HCT116 (cell line): ENCODE measurements around the gene SENP6. TPM values are rescaled to one million over a fixed set of nuclear protein-coding genes. Genes with fewer than 3 reads are reported as not detected.

Experiments used
- ATAC-seq: fragments of 200-7000 bp; cut with Tn5 transposase; 2 replicates; pipeline ENCODE4 v1.9.1; 2020; ENCODE audit warnings: mild to moderate bottlenecking, moderate library complexity
- BruUV-seq: library from RNA; stranded (reverse); fragments of 400-500 nt; replicated peaks from 2 replicates; lab custom pipeline; 2021; lab: Mats Ljungman, UMichigan
- CTCF ChIA-PET: fragments of 300-600 bp; sonication (Branson Sonifier 250); formaldehyde crosslinking; loops from one replicate; lab custom pipeline; 2021; ENCODE audit warnings: antibody characterized with exemption; lab: Charles Lee
- POLR2A ChIA-PET: fragments of 300-600, 350-600 bp; sonication (Branson Sonifier 250); formaldehyde crosslinking; loops from one replicate; lab custom pipeline; 2021; ENCODE audit warnings: antibody characterized with exemption; lab: Charles Lee
- RAD21 ChIA-PET, 2 experiments: fragments of 300-600 bp; sonication (Branson Sonifier 250); formaldehyde crosslinking; loops; one replicate each; lab custom pipeline; 2023; ENCODE audit warnings: low total read pairs in 2 of 2; ENCODE audit not compliant: uncharacterized antibody in 2 of 2, unreplicated experiment in 2 of 2, low non-redundant PET in 1 of 2; lab: Charles Lee
- DNase-seq: peaks from one replicate; pipeline ENCODE4 v3.0.0-alpha.2; 2010; ENCODE audit warnings: low read depth, low spot score
- H2AFZ ChIP-seq: fragments of 200-600 bp; shearing (Covaris generic), sonication (generic); 2 replicates; pipeline ENCODE4 v1.6.1; 2017; ENCODE audit warnings: low read depth, mixed run types, mixed read lengths, antibody characterized with exemption, low read length; ENCODE audit not compliant: poor library complexity, severe bottlenecking
- H3K27ac ChIP-seq: 2 replicates; pipeline ENCODE4 v1.5.1; 2012; ENCODE audit warnings: low read depth, low read length
- H3K27me3 ChIP-seq: fragments of 200-600 bp; sonication (generic); 2 replicates; pipeline ENCODE4 v1.6.1; 2016; ENCODE audit warnings: mixed run types, low read length, mixed read lengths; ENCODE audit not compliant: insufficient read depth
- H3K36me3 ChIP-seq, 2 experiments: fragments of 200-500 bp in 1 of 2; fragments of 200-600 bp in 1 of 2; sonication (Bioruptor generic) in 1 of 2; sonication (generic) in 1 of 2; 2 replicates each; pipeline versions ENCODE4 v1.5.1 to v1.6.1; 2014 to 2016; ENCODE audit warnings: low read length in 2 of 2, inconsistent platforms in 1 of 2, mixed read lengths in 1 of 2, mixed run types in 1 of 2; ENCODE audit not compliant: insufficient read depth in 2 of 2, control insufficient read depth in 1 of 2
- H3K4me1 ChIP-seq, 2 experiments: fragments of 200-600 bp in 1 of 2; sonication (generic) in 1 of 2; 2 replicates each; pipeline versions ENCODE4 v1.5.1 to v1.6.1; 2012 to 2017; ENCODE audit warnings: low read length in 2 of 2, inconsistent platforms in 1 of 2, mild to moderate bottlenecking in 1 of 2, mixed read lengths in 1 of 2, mixed run types in 1 of 2, moderate library complexity in 1 of 2; ENCODE audit not compliant: insufficient read depth in 2 of 2, control insufficient read depth in 1 of 2
- H3K4me2 ChIP-seq: fragments of 200-600 bp; sonication (generic); 2 replicates; pipeline ENCODE4 v1.6.1; 2017; ENCODE audit warnings: mixed run types, low read length, mixed read lengths
- H3K4me3 ChIP-seq, 2 experiments: fragments of 200-600 bp in 1 of 2; sonication (generic) in 1 of 2; replicated peaks in 1 of 2; 2 replicates each; pipeline ENCODE4 v1.5.1; 2011 to 2016; ENCODE audit warnings: low read length in 2 of 2, control low read depth in 1 of 2, low read depth in 1 of 2, mild to moderate bottlenecking in 1 of 2, mixed read lengths in 1 of 2, mixed run types in 1 of 2
- H3K79me2 ChIP-seq: fragments of 200-600 bp; sonication (generic); 2 replicates; pipeline ENCODE4 v1.6.1; 2017; ENCODE audit warnings: mild to moderate bottlenecking, mixed run types, low read length, moderate library complexity, mixed read lengths; ENCODE audit not compliant: insufficient read depth
- H3K9ac ChIP-seq: fragments of 200-600 bp; sonication (generic); 2 replicates; pipeline ENCODE4 v1.6.1; 2016; ENCODE audit warnings: low read length, mixed read lengths
- H3K9me2 ChIP-seq: fragments of 200-600 bp; sonication (generic), shearing (Covaris generic); 2 replicates; pipeline ENCODE4 v1.6.1; 2017; ENCODE audit warnings: mixed run types, mild to moderate bottlenecking, moderate library complexity; ENCODE audit not compliant: insufficient read depth
- H3K9me3 ChIP-seq, 2 experiments: fragments of 200-500 bp in 1 of 2; fragments of 200-600 bp in 1 of 2; sonication (Bioruptor generic) in 1 of 2; sonication (generic) in 1 of 2; 2 replicates each; pipeline ENCODE4 v1.6.1; 2014 to 2017; ENCODE audit warnings: low read length in 2 of 2, mixed read lengths in 2 of 2, inconsistent platforms in 1 of 2, low read depth in 1 of 2, mild to moderate bottlenecking in 1 of 2, mixed run types in 1 of 2, moderate library complexity in 1 of 2; ENCODE audit not compliant: control insufficient read depth in 1 of 2, insufficient read depth in 1 of 2
- H4K20me1 ChIP-seq: fragments of 200-600 bp; sonication (generic), shearing (Covaris generic); 2 replicates; pipeline ENCODE4 v1.6.1; 2017; ENCODE audit warnings: mixed run types, mild to moderate bottlenecking, moderate library complexity; ENCODE audit not compliant: insufficient read depth
- EGR1 ChIP-seq: IDR thresholded peaks from 2 replicates; pipeline ENCODE4 v1.6.1; 2012; ENCODE audit warnings: low read depth
- FOSL1 ChIP-seq: IDR thresholded peaks from 2 replicates; pipeline ENCODE4 v1.6.1; 2012; ENCODE audit warnings: low read depth
- TCF7L2 ChIP-seq: IDR thresholded peaks from 2 replicates; pipeline ENCODE4 v1.7.0; 2011; ENCODE audit warnings: borderline replicate concordance, inconsistent platforms; ENCODE audit not compliant: insufficient read depth, insufficient read length; ENCODE audit errors: extremely low read depth
- ZBTB33 ChIP-seq: IDR thresholded peaks from 2 replicates; pipeline ENCODE4 v1.6.1; 2011; ENCODE audit warnings: mild to moderate bottlenecking, low read length, moderate library complexity; ENCODE audit not compliant: insufficient replicate concordance; ENCODE audit errors: extremely low read depth
- ZFX ChIP-seq: fragments of 450-650 bp; IDR thresholded peaks from 2 replicates; pipeline ENCODE4 v1.6.1; 2017
- intact Hi-C: fragments of 100-400 bp; cut with micrococcal nuclease; formaldehyde crosslinking; loops from 2 replicates; pipeline ENCODE4 v1.10.0; 2022
- total RNA-seq: library from RNA; stranded (reverse); gene quantifications from one replicate; pipeline ENCODE4 v1.2.1, GENCODE V29; 2021; ENCODE audit not compliant: unreplicated experiment
- TF ChIP-seq, protein P1 (sequence below), 3 experiments: fragments of 200-600 bp in 1 of 3; sonication (generic) in 1 of 3; IDR thresholded peaks in 2 of 3; conservative IDR thresholded peaks in 1 of 3; 2 replicates each; pipeline ENCODE4 v1.5.1; 2012 to 2017; ENCODE audit warnings: low read depth in 2 of 3, low read length in 2 of 3, antibody characterized with exemption in 1 of 3, borderline replicate concordance in 1 of 3, control low read depth in 1 of 3, mild to moderate bottlenecking in 1 of 3, mixed read lengths in 1 of 3, mixed run types in 1 of 3, moderate library complexity in 1 of 3; ENCODE audit not compliant: insufficient read depth in 1 of 3

SENP6 gene
- total RNA-seq, 1 experiment from 2014 or later, result 78.1 TPM

- ChIA-PET RAD21 (no interaction called here), POLR2A (no interaction called here), CTCF (no interaction called here)
- no peaks in the 10 kb centered on the region for H3K9me2 ChIP-seq
- H3K79me2 ChIP-seq, result peaks cover 89% of the 10 kb centered on the region
- H3K27ac ChIP-seq, result no peak overlapping the region
- no peaks in the 10 kb centered on the region for H3K36me3 ChIP-seq
- no peak overlapping the region for H2AFZ ChIP-seq
- H4K20me1 ChIP-seq, result no peaks in the 10 kb centered on the region
- H3K4me2 ChIP-seq, result no peak overlapping the region
- H3K9me3 ChIP-seq, result no peaks in the 10 kb centered on the region
- BruUV-seq, result no TSS peak
- TF ChIP-seq ZFX (no peak), EGR1 (no peak), ZBTB33 (no peak), FOSL1 (no peak)
- TF ChIP-seq, protein P1, sequence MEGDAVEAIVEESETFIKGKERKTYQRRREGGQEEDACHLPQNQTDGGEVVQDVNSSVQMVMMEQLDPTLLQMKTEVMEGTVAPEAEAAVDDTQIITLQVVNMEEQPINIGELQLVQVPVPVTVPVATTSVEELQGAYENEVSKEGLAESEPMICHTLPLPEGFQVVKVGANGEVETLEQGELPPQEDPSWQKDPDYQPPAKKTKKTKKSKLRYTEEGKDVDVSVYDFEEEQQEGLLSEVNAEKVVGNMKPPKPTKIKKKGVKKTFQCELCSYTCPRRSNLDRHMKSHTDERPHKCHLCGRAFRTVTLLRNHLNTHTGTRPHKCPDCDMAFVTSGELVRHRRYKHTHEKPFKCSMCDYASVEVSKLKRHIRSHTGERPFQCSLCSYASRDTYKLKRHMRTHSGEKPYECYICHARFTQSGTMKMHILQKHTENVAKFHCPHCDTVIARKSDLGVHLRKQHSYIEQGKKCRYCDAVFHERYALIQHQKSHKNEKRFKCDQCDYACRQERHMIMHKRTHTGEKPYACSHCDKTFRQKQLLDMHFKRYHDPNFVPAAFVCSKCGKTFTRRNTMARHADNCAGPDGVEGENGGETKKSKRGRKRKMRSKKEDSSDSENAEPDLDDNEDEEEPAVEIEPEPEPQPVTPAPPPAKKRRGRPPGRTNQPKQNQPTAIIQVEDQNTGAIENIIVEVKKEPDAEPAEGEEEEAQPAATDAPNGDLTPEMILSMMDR (IDR thresholded peaks at IDR 0.05 in 2 of 3, conservative IDR thresholded peaks at IDR 0.05 in 1 of 3; ENCODE audit: borderline replicate concordance in 1 of 3, insufficient read depth in 1 of 3, low read depth in 2 of 3, low read length in 2 of 3), result no peak
- H3K4me3 ChIP-seq, result no peak overlapping the region
- ATAC-seq (no peak), DNase-seq (no peak)
- H3K4me1 ChIP-seq, result peaks cover 15 to 26% of the 10 kb centered on the region in 2 experiments
- H3K27me3 ChIP-seq, result no peaks in the 10 kb centered on the region
- H3K9ac ChIP-seq, result no peak overlapping the region
- intact Hi-C loops, result no loop called here
Observed at GRCh38 chr6:75757295-75757694, 155.6 kb downstream of the SENP6 start.

GRCh38 chr6:75758061-75758460, 156.4 kb downstream of the SENP6 start:
- intact Hi-C loops, result no loop called here
- no TSS peak for BruUV-seq
- ChIA-PET POLR2A (no interaction called here), RAD21 (no interaction called here), CTCF (no interaction called here)
- no peak for DNase-seq
- Histone ChIP-seq H3K36me3 (no peaks in the 10 kb centered on the region), H3K27ac (no peak overlapping the region), H3K9me2 (no peaks in the 10 kb centered on the region), H3K9me3 (no peaks in the 10 kb centered on the region), H4K20me1 (no peaks in the 10 kb centered on the region), H3K9ac (no peak overlapping the region), H2AFZ (no peak overlapping the region), H3K27me3 (no peaks in the 10 kb centered on the region), H3K79me2 (peaks cover 88% of the 10 kb centered on the region), H3K4me1 (peaks cover 8 to 19% of the 10 kb centered on the region in 2 experiments), H3K4me2 (no peak overlapping the region), H3K4me3 (no peak overlapping the region)
- no peak for TF ChIP-seq ZBTB33
- TF ChIP-seq, protein P1 (IDR thresholded peaks at IDR 0.05 in 2 of 3, conservative IDR thresholded peaks at IDR 0.05 in 1 of 3; ENCODE audit: borderline replicate concordance in 1 of 3, insufficient read depth in 1 of 3, low read depth in 2 of 3, low read length in 2 of 3), result no peak
- no peak for TF ChIP-seq TCF7L2
- TF ChIP-seq FOSL1, result no peak
- no peak for ATAC-seq
